Measurements from ENCODE around the gene IP6K2. TPM values are rescaled to one million over a fixed set of nuclear protein-coding genes. Genes with fewer than 3 reads are reported as not detected.

Gene IP6K2
- total and polyA plus RNA-seq, 7 donors, result 39.0 to 142 (median 77.9) TPM

DNA sequence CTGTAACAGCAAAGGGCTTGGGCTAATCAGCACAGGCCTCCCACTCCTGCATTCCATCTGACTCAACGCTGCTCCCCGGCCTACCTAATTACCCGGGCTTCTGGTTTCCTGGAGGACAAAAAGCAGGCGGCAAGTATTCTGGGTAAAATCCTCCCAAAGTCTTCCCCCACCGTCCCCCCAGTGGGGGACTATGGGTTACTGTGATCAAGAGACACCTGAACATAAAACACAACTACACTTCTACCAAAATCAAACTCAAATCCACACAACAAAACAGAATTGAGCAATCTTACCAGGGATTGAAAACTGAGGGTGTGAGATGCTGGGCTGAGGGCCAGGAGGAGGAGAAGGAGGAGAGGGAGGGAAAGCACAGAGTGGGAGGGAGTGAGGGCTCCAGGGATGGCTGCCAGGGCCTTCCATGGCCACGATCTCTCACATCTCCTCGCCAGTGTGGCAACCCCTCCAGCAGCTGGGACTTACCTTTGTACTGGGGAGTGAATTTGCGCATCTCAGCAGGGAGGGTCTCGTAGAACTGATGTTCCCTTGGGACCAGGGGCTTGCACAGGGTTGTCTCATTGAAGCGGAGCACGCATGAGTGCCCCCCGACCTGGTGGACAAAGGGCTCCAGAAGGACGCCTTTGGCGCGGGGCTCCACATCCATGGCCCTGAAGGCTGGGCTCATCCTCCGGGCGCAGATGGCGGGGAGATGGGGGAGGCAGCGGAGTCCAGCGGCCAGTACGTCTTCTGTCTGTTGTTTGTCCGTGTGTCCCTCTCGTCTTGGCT, 22.2 kb downstream of the IP6K2 start:
- H3K4me1 ChIP-seq, result peaks cover 0 to 42% (median 27%) of the 10 kb centered on the region in 4 donors
- no peak for TF ChIP-seq CTCF (IDR thresholded peaks at IDR 0.05)
- TF ChIP-seq POLR2AphosphoS5 (IDR thresholded peaks at IDR 0.05), result peak in 3 of 4 donors; percentile 40 to 49 (median 47)
- peak overlapping the region; percentile 78 to 89 (median 82) for H3K27ac ChIP-seq
- intact Hi-C loops (cut with DNase I), result no loop called here
- H3K4me3 ChIP-seq, result peak overlapping the region; percentile 19 to 41 (median 36)
- H3K27me3 ChIP-seq, result no peaks in the 10 kb centered on the region
- no peaks in the 10 kb centered on the region for H3K9me3 ChIP-seq
- peak; percentile 96 for DNase-seq
- WGBS, 2 donors, result 76 to 81% methylated on average over 23 of the region's 23 CpGs
- peaks cover 18 to 68% (median 43%) of the 10 kb centered on the region in 4 donors for H3K36me3 ChIP-seq

GRCh38 chr3:48693826-48694225, 23.2 kb downstream of the IP6K2 start:
- peak overlapping the region; percentile 78 to 89 (median 82) for H3K27ac ChIP-seq
- H3K36me3 ChIP-seq, result peaks cover 22 to 68% (median 53%) of the 10 kb centered on the region in 4 donors
- WGBS, 2 donors, result 85 to 88% methylated on average over 8 of the region's 8 CpGs
- H3K4me3 ChIP-seq, result peak overlapping the region; percentile 19 to 41 (median 36)
- H3K4me1 ChIP-seq, result peaks cover 0 to 42% (median 27%) of the 10 kb centered on the region in 4 donors
- TF ChIP-seq EP300 (IDR thresholded peaks at IDR 0.05) (no peak), POLR2A (IDR thresholded peaks at IDR 0.05) (no peak), CTCF (IDR thresholded peaks at IDR 0.05) (no peak), POLR2AphosphoS5 (IDR thresholded peaks at IDR 0.05) (no peak)
- no peak for DNase-seq
- intact Hi-C loops (cut with DNase I), result no loop called here
- no peaks in the 10 kb centered on the region for H3K9me3 ChIP-seq
- no peaks in the 10 kb centered on the region for H3K27me3 ChIP-seq

DNA sequence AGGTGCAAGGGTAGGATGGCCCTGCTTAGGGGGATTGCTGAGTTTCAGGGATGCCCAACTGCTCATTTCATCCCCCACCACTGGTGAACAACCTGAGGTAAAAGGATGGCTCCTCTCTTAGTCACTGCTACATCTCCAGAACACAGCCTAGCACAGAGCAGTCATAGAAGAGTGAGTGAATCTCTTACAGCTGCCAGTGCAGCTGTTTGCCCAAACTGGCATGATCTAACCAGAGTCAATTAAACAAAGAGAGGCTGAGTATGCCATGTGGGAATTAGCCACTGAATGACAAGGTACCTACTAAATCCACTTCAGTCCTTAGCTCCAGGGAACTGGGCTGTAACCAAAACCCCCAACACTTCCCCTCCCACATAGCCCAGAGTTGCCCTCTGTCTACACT, 24.5 kb downstream of the IP6K2 start:
- peak overlapping the region in 3 of 4 donors; percentile 34 to 85 (median 78) for H3K27ac ChIP-seq
- H3K36me3 ChIP-seq, result peaks cover 35 to 77% (median 61%) of the 10 kb centered on the region in 4 donors
- H3K4me1 ChIP-seq, result peaks cover 0 to 37% (median 28%) of the 10 kb centered on the region in 4 donors
- no peaks in the 10 kb centered on the region for H3K27me3 ChIP-seq
- TF ChIP-seq POLR2A (IDR thresholded peaks at IDR 0.05) (no peak), POLR2AphosphoS5 (IDR thresholded peaks at IDR 0.05) (no peak), EP300 (IDR thresholded peaks at IDR 0.05) (no peak), CTCF (IDR thresholded peaks at IDR 0.05) (no peak)
- DNase-seq, result no peak
- intact Hi-C loops (cut with DNase I), result no loop called here
- no peaks in the 10 kb centered on the region for H3K9me3 ChIP-seq
- H3K4me3 ChIP-seq, result no peak overlapping the region

DNA sequence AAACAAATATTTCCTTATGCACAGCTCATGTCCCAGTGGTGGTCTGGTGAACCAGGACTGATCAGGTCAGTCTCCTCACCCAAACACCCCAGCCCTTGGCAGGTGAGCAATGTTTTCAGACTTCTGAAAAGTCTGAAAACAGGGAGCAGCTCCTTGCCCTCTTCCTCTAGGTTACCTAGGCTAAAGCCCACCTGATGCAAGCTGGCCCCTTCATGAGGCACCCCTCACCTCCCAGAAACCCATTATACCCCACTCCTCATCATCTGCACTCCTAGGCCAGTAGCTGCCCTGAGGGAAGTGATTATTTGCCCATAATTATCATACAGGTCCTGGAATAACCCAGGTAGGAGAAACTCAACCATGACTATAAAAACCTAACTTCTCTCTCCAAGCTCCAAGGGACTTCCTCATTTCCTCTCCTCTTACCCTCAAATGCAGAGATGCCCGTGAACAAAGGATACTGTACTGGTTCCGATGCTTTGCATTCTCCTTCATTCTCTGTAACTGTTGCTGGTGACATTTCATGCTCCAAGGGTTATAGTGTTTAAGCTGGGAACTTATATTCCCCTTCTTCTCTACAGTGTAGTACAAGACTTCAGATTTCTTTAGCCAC, 26.1 kb downstream of the IP6K2 start:
- no peak for DNase-seq
- peaks cover 38 to 82% (median 64%) of the 10 kb centered on the region in 4 donors for H3K36me3 ChIP-seq
- H3K9me3 ChIP-seq, result no peaks in the 10 kb centered on the region
- H3K27ac ChIP-seq, result no peak overlapping the region
- H3K4me1 ChIP-seq, result peaks cover 0 to 46% (median 35%) of the 10 kb centered on the region in 4 donors
- no peaks in the 10 kb centered on the region for H3K27me3 ChIP-seq
- H3K4me3 ChIP-seq, result no peak overlapping the region
- TF ChIP-seq POLR2AphosphoS5 (IDR thresholded peaks at IDR 0.05) (no peak), EP300 (IDR thresholded peaks at IDR 0.05) (no peak)
- 82 to 91% methylated on average over 2 of the region's 2 CpGs for WGBS, 2 donors
- intact Hi-C loops (cut with DNase I), result no loop called here

DNA sequence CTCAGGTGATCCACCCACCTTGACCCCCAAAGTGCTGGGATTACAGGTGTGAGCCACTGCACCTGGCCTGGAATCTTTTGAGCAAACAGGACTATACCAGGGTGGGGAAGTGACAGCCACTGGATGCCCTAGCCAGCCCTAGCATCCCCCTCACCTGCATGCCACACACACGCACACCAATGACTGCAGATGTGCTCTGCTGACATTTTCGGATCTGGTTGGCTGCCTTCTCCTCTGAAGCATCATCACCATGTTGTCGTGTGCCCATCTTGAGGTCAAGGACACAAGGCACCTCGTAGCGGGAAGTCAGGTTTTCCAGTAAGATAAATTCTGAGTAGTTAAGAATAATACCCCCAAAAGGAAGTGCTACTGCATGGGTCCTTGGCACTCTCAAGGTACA, 27.6 kb downstream of the IP6K2 start:
- intact Hi-C loops (cut with DNase I), result no loop called here

More for the DNA sequence above, 27.6 kb downstream of the IP6K2 start:
- Histone ChIP-seq H3K4me3 (no peak overlapping the region), H3K36me3 (peaks cover 38 to 73% (median 60%) of the 10 kb centered on the region in 4 donors), H3K27ac (no peak overlapping the region), H3K9me3 (no peaks in the 10 kb centered on the region), H3K27me3 (no peaks in the 10 kb centered on the region), H3K4me1 (peaks cover 0 to 41% (median 30%) of the 10 kb centered on the region in 4 donors)
- WGBS, 2 donors, result 75 to 85% methylated on average over 5 of the region's 5 CpGs
- DNase-seq, result no peak
- no peak for TF ChIP-seq EP300 (IDR thresholded peaks at IDR 0.05)
- no peak for TF ChIP-seq CTCF (IDR thresholded peaks at IDR 0.05)
- TF ChIP-seq POLR2A (IDR thresholded peaks at IDR 0.05), result no peak
- TF ChIP-seq POLR2AphosphoS5 (IDR thresholded peaks at IDR 0.05), result no peak

Measured in sigmoid colon (tissue), 7 donors.